GM23338 (cell line): ENCODE measurements around the gene ADSL.

Source experiments
- CREB1 ChIP-seq: fragments of 250-450 bp; sonication (Bioruptor Pico); IDR thresholded peaks from 2 replicates; pipeline ENCODE4 v1.5.0; 2020; ENCODE audit warnings: low read depth, mild to moderate bottlenecking, moderate library complexity
- EZH2 ChIP-seq: fragments of 200-600 bp; sonication (generic); IDR thresholded peaks from one replicate; pipeline ENCODE4 v1.8.0; 2017; ENCODE audit warnings: antibody characterized with exemption, mild to moderate bottlenecking, low read depth; ENCODE audit not compliant: unreplicated experiment
- EZH2phosphoT487 ChIP-seq: fragments of 200-600 bp; sonication (generic); IDR thresholded peaks from one replicate; pipeline ENCODE4 v1.8.1; 2018; ENCODE audit warnings: antibody characterized with exemption; ENCODE audit not compliant: unreplicated experiment
- JUNB ChIP-seq: IDR thresholded peaks from one replicate; pipeline ENCODE4 v1.6.1; 2016; ENCODE audit warnings: antibody characterized with exemption; ENCODE audit not compliant: unreplicated experiment
- POLR2AphosphoS5 ChIP-seq: IDR thresholded peaks from 2 replicates; pipeline ENCODE4 v1.6.1; 2016; ENCODE audit warnings: antibody characterized with exemption, low read depth
- STAT1 ChIP-seq: IDR thresholded peaks from one replicate; pipeline ENCODE4 v1.6.1; 2016; ENCODE audit warnings: antibody characterized with exemption; ENCODE audit not compliant: unreplicated experiment
- ZNF114 ChIP-seq: fragments of 250-450 bp; sonication (Bioruptor Pico); IDR thresholded peaks from 2 replicates; pipeline ENCODE4 v1.5.0; 2020; ENCODE audit warnings: mild to moderate bottlenecking, moderate library complexity
- TF ChIP-seq, protein P1 (sequence below), 2 experiments: fragments of 200-600 bp in 1 of 2; sonication (generic) in 1 of 2; conservative IDR thresholded peaks; 2 replicates each; pipeline versions ENCODE4 v1.5.1 to v1.6.1; 2016 to 2017; ENCODE audit warnings: antibody characterized with exemption in 2 of 2, low read depth in 2 of 2, mild to moderate bottlenecking in 2 of 2, moderate library complexity in 1 of 2
- TF ChIP-seq, protein P2 (sequence below): IDR thresholded peaks from one replicate; pipeline ENCODE4 v1.6.1; 2018; ENCODE audit warnings: antibody characterized with exemption; ENCODE audit not compliant: unreplicated experiment

DNA sequence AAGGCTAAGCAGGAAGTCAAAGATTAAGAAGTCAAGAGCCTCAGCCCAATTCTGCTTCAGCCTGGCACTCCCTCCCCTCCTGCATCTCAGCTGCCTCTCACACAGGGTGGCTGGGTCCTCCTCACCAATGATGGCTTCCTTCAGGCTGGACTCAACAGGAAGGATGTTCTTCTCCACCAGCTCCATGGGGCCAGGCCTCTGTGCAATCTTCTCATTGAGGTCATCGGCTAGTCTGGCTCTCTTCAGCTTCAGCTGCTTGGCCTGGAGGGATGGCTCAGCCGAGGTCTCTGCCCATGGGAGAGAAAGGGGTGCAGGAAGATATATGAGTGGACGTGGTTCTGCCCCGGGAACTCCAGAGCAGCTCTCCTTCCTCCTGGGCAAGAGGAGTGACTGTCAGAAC lies 83.2 kb downstream of the ADSL start:
- TF ChIP-seq EZH2, result no peak
- no peak for TF ChIP-seq JUNB
- TF ChIP-seq, protein P1, sequence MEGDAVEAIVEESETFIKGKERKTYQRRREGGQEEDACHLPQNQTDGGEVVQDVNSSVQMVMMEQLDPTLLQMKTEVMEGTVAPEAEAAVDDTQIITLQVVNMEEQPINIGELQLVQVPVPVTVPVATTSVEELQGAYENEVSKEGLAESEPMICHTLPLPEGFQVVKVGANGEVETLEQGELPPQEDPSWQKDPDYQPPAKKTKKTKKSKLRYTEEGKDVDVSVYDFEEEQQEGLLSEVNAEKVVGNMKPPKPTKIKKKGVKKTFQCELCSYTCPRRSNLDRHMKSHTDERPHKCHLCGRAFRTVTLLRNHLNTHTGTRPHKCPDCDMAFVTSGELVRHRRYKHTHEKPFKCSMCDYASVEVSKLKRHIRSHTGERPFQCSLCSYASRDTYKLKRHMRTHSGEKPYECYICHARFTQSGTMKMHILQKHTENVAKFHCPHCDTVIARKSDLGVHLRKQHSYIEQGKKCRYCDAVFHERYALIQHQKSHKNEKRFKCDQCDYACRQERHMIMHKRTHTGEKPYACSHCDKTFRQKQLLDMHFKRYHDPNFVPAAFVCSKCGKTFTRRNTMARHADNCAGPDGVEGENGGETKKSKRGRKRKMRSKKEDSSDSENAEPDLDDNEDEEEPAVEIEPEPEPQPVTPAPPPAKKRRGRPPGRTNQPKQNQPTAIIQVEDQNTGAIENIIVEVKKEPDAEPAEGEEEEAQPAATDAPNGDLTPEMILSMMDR (conservative IDR thresholded peaks at IDR 0.05; ENCODE audit: low read depth in 2 of 2), result no peak
- TF ChIP-seq, protein P2, sequence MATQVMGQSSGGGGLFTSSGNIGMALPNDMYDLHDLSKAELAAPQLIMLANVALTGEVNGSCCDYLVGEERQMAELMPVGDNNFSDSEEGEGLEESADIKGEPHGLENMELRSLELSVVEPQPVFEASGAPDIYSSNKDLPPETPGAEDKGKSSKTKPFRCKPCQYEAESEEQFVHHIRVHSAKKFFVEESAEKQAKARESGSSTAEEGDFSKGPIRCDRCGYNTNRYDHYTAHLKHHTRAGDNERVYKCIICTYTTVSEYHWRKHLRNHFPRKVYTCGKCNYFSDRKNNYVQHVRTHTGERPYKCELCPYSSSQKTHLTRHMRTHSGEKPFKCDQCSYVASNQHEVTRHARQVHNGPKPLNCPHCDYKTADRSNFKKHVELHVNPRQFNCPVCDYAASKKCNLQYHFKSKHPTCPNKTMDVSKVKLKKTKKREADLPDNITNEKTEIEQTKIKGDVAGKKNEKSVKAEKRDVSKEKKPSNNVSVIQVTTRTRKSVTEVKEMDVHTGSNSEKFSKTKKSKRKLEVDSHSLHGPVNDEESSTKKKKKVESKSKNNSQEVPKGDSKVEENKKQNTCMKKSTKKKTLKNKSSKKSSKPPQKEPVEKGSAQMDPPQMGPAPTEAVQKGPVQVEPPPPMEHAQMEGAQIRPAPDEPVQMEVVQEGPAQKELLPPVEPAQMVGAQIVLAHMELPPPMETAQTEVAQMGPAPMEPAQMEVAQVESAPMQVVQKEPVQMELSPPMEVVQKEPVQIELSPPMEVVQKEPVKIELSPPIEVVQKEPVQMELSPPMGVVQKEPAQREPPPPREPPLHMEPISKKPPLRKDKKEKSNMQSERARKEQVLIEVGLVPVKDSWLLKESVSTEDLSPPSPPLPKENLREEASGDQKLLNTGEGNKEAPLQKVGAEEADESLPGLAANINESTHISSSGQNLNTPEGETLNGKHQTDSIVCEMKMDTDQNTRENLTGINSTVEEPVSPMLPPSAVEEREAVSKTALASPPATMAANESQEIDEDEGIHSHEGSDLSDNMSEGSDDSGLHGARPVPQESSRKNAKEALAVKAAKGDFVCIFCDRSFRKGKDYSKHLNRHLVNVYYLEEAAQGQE, result no peak
- TF ChIP-seq POLR2AphosphoS5, result no peak
- TF ChIP-seq ZNF114 (CRISPR knock-in tag), result no peak
- no peak for TF ChIP-seq CREB1 (CRISPR knock-in tag)
- TF ChIP-seq STAT1, result no peak
- no peak for TF ChIP-seq EZH2phosphoT487
